ENCODE data around the gene SLIT3. TPM values are rescaled to one million over a fixed set of nuclear protein-coding genes. Genes with fewer than 3 reads are reported as not detected.

Gene SLIT3
- total RNA-seq, 1 donor from 2014 or later = 70.0 TPM

- H3K27me3 ChIP-seq = no peaks in the 10 kb centered on the region
- H3K9me3 ChIP-seq = no peaks in the 10 kb centered on the region
- peaks cover 3% of the 10 kb centered on the region for H3K4me1 ChIP-seq
- H3K27ac ChIP-seq = no peak overlapping the region
- TF ChIP-seq, protein P1, sequence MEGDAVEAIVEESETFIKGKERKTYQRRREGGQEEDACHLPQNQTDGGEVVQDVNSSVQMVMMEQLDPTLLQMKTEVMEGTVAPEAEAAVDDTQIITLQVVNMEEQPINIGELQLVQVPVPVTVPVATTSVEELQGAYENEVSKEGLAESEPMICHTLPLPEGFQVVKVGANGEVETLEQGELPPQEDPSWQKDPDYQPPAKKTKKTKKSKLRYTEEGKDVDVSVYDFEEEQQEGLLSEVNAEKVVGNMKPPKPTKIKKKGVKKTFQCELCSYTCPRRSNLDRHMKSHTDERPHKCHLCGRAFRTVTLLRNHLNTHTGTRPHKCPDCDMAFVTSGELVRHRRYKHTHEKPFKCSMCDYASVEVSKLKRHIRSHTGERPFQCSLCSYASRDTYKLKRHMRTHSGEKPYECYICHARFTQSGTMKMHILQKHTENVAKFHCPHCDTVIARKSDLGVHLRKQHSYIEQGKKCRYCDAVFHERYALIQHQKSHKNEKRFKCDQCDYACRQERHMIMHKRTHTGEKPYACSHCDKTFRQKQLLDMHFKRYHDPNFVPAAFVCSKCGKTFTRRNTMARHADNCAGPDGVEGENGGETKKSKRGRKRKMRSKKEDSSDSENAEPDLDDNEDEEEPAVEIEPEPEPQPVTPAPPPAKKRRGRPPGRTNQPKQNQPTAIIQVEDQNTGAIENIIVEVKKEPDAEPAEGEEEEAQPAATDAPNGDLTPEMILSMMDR (IDR thresholded peaks at IDR 0.05) = no peak
- no peak for ATAC-seq
- DNase-seq = no peak
- no peak overlapping the region for H3K4me3 ChIP-seq
- intact Hi-C loops (cut with DNase I) = no loop called here
- H3K36me3 ChIP-seq = no peaks in the 10 kb centered on the region
These were observed 644.3 kb downstream of the SLIT3 start for GRCh38 chr5:168656633-168657032.

- no peak for DNase-seq
- no peaks in the 10 kb centered on the region for H3K9me3 ChIP-seq
- intact Hi-C loops (cut with DNase I) = no loop called here
- TF ChIP-seq, protein P1 (IDR thresholded peaks at IDR 0.05) = no peak
- peaks cover 3% of the 10 kb centered on the region for H3K4me1 ChIP-seq
- no peaks in the 10 kb centered on the region for H3K27me3 ChIP-seq
- ATAC-seq = no peak
- H3K4me3 ChIP-seq = no peak overlapping the region
- no peak overlapping the region for H3K27ac ChIP-seq
- no peaks in the 10 kb centered on the region for H3K36me3 ChIP-seq
These were observed 645.6 kb downstream of the SLIT3 start for GRCh38 chr5:168655316-168655715.

GRCh38 chr5:168654211-168654721 lies 646.7 kb downstream of the SLIT3 start:
- DNase-seq (no peak), ATAC-seq (no peak)
- Histone ChIP-seq H3K4me1 (peaks cover 3% of the 10 kb centered on the region), H3K4me3 (no peak overlapping the region), H3K27ac (no peak overlapping the region), H3K27me3 (no peaks in the 10 kb centered on the region), H3K36me3 (no peaks in the 10 kb centered on the region), H3K9me3 (no peaks in the 10 kb centered on the region)
- intact Hi-C loops (cut with DNase I) = no loop called here
- TF ChIP-seq, protein P1 (IDR thresholded peaks at IDR 0.05) = no peak

DNA sequence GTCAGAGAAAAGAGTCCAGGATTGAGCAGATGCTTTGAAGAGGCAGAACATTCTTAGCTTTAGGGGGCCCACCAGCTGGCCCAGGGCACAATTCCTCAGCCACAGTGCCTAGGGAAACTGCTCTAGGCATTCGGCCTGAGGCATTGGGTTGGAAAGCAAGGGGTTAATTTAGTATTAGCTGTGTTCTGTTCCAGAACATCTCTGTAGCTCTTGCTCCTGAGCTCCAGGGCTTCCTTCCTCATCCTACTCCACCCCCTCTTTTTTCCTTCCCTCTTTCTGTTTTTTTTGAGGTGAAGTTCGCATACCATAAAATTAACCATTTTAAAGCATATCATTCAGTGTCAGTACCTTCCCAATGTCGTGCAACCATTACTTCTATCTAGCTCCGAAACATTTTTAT lies 647.3 kb downstream of the SLIT3 start:
- TF ChIP-seq, protein P1 (IDR thresholded peaks at IDR 0.05) = no peak
- H3K4me1 ChIP-seq = peaks cover 3% of the 10 kb centered on the region
- no peaks in the 10 kb centered on the region for H3K27me3 ChIP-seq
- intact Hi-C loops (cut with DNase I) = no loop called here
- H3K27ac ChIP-seq = no peak overlapping the region
- ATAC-seq = no peak
- no peaks in the 10 kb centered on the region for H3K9me3 ChIP-seq
- H3K36me3 ChIP-seq = no peaks in the 10 kb centered on the region
- no peak overlapping the region for H3K4me3 ChIP-seq
- DNase-seq = no peak

GRCh38 chr5:168651648-168652047 lies 649.3 kb downstream of the SLIT3 start:
- H3K9me3 ChIP-seq = no peaks in the 10 kb centered on the region
- TF ChIP-seq, protein P1 (IDR thresholded peaks at IDR 0.05) = no peak
- ATAC-seq (no peak), DNase-seq (no peak)
- H3K27ac ChIP-seq = no peak overlapping the region
- intact Hi-C loops (cut with DNase I) = no loop called here
- H3K4me3 ChIP-seq = no peak overlapping the region
- peaks cover 3% of the 10 kb centered on the region for H3K4me1 ChIP-seq
- no peaks in the 10 kb centered on the region for H3K27me3 ChIP-seq
- no peaks in the 10 kb centered on the region for H3K36me3 ChIP-seq

- Histone ChIP-seq H3K4me3 (no peak overlapping the region), H3K4me1 (peaks cover 3% of the 10 kb centered on the region), H3K36me3 (no peaks in the 10 kb centered on the region), H3K27ac (no peak overlapping the region), H3K27me3 (no peaks in the 10 kb centered on the region), H3K9me3 (no peaks in the 10 kb centered on the region)
- ATAC-seq = no peak
- TF ChIP-seq, protein P1 (IDR thresholded peaks at IDR 0.05) = no peak
- DNase-seq = no peak
- intact Hi-C loops (cut with DNase I) = no loop called here
These were observed 651.6 kb downstream of the SLIT3 start for GRCh38 chr5:168649306-168649705.

Data from upper lobe of right lung (tissue), 1 donor.